GOT3 (cell line): ENCODE data around the gene LONP2.
"Not testable (repeated sequence)": the region's sequence is repeated elsewhere in the genome, so short reads cannot be mapped to it uniquely, and the experiment has no call there.

ENCODE experiments used
- DNase-seq: peaks from one replicate; lab custom pipeline; 2025; ENCODE audit warnings: mixed read lengths; lab: John Stamatoyannopoulos, UW

Gene LONP2

DNA sequence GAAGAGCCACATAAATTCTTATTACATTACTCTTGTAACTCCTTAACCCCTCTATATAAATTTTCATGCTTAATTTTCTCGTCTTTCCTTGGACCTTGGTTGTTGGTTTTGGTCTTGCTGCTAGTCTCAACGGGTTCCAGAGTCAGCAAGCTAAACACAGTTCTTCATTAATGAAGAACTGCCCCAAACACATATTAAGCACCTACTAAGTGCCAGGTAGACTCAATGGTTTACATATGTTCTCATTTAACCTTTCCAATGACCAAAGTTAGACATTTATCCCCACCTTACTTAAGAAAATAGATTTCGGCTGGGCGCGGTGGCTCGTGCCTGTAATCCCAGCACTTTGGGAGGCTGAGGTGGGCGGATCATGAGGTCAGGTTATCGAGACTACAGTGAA is 126.1 kb downstream of the LONP2 start:
- DNase-seq = no peak

DNA sequence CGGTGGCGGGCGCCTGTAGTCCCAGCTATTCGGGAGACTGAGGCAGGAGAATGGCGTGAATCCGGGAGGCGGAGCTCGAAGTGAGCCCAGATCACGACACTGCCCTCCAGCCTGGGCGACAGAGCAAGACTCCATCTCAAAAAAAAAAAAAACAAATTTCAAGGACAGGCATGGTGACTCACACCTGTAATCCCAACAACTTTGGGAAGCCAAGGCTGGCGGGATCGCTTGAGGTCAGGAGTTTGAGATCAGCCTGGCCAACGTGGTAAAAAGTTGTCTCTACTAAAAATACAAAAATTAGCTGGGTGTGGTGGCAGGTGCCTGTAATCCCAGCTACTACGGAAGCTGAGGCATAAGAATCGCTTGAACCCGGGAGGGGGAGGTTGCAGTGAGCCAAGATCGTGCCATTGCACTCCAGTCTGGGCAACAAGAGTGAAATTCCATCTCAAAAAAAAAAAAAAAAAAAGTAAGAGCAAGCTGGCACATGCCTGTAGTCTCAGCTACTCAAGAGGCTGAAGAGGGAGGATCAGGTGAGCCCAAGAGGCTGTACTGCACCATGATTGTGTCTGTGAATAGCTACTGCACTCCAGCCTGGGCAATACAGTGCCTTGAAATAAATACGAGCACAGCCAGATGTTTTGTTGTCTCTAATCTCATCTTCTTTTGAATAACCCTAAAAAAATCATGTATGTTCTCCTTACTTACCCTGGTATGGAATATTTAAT is 126.7 kb downstream of the LONP2 start:
- DNase-seq = not testable (repeated sequence)

DNA sequence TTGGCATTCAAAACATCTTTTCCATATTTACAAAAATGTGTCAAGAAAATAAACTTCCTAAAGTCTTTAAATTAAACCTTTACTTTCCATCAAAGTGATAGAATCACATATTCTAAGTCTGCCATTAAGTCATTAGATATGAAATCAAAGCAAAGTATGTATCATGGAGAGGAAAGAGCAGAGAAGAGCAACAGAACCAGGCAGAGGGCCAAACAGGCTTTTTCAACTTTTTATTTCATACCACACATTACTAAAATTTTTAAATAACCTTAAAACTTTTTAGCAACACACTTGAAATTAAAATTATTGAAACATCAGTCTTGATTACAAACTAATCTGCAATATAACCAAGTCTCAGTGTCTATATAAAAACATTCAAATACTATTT is 127.3 kb downstream of the LONP2 start:
- no peak for DNase-seq

DNA sequence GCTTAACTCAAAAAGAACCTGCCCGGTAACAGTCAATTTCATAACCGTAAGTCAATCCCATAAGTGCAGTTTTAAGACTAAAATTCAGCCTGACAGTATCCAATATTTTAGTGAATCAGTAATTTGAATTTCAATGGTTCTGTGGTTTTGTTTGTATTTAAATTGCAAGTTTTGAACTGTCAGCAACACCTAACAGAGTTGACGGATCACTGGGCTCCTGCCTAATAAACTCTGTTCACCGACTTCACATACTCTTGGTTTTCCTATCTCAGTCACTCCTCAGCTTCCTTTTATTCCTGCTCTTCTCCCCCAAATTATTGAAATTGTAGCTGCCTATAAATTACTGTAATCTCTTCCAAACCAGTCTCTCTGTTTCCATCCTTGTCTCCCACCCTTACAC is 128.6 kb downstream of the LONP2 start:
- no peak for DNase-seq

DNA sequence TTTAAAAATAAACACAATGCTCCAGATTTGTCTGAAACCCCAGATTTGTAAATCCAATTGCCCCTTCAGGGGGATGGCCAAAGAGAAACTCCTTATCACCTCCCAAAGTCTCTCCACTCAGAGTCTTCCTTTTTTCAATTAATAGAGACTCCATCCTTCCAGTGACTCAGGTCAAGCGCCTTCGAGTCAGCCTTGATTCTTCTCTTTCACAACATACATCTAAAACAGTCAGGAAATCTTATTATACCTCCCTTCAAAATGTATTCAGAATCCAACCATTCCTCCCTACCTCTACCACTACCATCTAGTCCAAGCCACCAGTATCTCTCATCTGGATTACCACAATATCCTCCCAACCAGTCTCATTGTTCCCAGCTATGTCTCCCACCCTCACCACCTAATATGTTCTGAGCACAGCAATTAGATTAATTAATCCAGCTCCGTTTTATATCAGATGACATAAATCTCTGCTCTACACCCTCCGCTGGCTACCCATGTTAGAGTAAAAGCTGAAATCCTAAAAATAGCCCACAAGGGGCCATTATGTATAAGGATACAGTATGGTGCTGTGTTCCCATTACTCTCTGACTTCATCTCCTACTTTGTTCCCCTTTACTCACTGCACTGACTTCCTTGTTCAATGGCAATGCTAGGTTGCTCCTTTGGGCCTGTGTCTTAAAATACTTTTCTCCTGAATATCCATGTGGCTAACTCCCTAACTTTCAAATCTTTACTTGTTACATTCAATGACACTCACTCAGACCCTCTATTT is 129.3 kb downstream of the LONP2 start:
- no peak for DNase-seq

DNA sequence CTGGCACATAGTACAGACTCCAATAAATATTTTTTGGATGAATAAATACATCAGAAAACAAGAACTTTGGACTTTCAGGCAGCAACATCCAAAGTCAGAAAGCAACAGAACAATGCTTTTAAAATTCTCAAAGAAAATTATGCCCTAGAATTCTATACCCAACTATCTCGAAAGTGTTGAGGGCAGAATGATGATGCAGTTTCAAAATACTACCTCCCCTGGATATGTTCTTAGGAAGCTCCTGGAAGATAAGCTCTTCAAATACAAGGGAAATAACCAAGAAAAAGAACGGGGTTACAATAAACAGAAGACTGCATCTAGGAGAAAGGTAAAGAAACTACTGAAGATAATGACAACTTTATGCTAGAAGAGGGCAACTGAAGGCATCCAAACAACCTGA is 130.2 kb downstream of the LONP2 start:
- DNase-seq = no peak

DNA sequence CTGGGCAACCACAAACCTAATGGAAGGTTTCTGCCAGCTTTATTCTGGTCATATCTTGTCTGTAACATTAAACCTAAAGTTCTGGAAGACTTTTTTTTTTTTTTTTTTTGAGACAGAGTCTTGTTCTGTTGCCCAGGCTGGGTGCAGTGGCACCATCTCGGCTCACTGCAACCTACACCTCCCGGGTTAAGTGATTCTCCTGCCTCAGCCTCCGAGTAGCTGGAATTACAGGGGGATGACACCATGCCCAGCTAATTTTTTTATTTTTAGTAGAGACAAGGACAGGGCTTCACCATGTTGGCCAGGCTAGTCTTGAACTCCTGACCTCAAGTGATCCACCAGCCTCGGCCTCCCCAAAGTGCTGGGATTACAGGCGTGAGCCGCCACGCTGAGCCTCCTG is 133.2 kb downstream of the LONP2 start:
- DNase-seq = not testable (repeated sequence)

DNA sequence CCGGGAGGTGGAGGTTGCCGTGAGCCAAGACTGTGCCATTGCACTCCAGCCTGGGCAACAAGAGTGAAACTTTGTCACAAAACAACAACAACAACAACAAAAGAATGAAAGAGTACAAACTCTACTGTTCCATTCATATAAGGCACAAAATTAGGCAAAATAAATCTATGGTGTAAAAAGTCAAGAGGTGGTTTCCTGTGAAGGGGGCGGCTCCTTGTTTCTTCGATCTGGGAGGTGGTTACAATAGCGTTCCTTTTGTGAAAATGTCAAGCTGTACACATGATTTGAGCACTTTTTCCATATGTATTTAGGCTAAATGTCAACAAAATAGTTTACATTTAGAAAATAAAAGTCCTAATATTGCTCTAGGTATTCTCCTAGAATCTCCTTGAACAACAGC is 134.2 kb downstream of the LONP2 start:
- no peak for DNase-seq

DNA sequence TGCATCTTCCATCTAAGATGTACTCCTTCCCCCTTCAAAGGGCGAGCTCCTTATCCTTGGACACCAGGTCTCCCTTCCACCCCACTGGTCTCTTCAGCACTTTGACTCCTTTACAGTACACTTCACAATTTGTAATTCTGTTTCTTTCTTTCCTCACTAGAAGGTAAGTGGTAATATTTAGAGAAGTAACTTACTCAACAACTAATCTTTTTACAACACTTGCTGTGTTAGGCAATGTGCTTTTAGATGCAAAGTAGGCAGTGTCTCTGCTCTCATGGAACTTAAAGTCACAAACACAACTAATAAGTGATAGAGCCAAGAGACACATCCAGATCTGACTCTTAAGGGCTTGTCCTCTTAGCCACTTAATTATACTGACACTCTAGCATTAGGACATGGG is 134.7 kb downstream of the LONP2 start:
- no peak for DNase-seq

DNA sequence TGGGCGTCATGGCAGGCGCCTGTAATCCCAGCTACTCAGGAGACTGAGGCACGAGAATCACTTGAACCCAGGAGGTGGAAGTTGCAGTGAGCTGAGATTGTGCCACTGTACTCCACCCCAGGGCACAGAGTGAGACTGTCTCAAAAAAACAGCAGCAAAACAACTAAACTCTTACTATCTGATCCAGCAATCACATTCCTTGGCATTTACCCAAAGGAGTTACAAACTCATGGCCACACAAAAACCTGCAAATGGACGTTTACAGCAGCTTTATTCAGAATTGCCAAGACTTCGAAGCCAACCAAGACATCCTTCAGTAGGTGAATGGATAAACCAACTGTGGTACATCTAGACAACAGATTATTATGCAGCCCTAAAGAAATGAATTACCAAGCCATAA is 137.1 kb downstream of the LONP2 start:
- no peak for DNase-seq

DNA sequence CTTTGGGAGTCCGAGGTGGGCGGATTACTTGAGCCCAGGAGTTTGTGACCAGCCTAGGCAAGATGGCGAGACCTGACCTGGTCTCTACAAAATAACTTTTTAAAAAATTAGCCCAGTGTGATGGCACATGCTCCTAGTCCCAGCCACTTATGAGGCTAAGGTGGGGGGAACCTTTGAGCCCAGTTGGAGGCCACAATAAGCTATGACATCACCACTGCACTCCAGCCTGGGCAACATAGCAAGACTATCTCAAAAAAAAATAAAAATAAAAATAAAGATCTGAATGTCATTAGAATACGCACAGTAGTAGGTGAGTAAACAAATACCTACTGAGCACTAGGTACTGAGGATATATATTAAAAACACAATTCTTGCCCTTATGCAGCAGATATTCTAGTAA is 138.0 kb downstream of the LONP2 start:
- no peak for DNase-seq

DNA sequence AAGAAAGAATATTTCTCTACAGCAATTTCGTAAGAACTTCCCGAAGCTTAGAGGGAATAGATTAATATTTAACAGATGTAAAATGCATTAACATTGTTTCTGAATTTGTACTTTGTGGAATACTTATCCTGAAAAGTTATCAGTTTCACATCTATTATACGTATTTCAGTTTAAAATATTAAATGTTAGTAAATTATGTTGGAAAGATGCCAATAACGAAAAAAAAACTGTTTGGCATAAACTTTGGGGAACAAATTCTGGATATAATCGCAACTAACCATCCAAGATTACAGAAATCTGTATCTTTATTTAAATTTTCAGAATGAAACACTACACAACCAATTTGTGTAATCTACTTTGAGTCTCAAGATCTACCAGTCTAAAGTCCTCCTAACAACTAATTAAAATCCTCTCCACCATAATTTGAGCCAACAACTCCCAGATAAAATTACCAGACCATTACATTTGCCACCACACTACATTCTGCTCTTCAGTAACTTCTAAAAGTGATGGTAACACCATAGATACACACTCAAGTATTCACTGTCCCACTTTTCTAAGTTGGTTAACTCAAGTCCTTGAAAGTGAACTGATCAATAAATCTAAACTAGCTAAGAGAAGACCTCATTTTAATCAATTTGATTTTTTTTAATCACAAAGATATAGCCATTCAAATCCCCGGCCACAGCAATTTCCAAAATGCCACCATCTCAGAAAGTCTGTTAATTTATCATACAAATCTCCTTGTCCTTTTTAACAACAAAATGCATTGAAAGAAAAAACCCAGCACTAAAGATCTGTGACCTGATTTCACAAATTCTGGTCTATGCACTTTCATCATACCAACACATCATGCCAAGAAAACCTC is 139.1 kb downstream of the LONP2 start:
- DNase-seq = no peak

DNA sequence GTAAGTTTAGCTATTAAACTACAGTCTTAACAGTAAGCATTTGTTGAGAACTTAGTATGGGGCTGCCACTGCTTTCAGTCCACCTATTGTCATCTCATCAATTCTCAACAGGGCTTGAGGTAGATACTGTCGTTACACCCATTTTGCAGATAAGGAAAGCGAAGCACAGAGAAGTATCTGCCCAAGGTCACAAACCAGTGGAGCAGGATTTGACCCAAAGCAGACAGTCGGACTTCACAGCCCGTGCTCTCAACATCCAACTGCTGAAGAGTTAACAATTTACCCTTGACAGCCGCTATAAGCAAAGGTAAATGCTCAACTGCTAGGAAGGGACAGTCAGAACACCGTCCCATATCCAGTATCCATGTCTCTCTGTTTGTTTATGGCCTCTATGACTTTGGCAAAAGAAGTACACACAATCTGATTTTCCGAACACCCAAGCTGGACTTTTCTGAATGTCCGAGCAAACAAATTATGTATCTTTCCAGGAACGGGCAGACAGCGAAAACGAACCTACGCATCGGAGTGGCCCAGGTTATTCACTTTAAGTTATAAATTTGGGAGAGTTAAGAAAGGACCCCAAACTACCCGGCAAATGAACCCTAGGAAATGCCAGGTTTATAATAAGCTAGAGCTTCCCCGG is 139.9 kb downstream of the LONP2 start:
- DNase-seq = no peak

DNA sequence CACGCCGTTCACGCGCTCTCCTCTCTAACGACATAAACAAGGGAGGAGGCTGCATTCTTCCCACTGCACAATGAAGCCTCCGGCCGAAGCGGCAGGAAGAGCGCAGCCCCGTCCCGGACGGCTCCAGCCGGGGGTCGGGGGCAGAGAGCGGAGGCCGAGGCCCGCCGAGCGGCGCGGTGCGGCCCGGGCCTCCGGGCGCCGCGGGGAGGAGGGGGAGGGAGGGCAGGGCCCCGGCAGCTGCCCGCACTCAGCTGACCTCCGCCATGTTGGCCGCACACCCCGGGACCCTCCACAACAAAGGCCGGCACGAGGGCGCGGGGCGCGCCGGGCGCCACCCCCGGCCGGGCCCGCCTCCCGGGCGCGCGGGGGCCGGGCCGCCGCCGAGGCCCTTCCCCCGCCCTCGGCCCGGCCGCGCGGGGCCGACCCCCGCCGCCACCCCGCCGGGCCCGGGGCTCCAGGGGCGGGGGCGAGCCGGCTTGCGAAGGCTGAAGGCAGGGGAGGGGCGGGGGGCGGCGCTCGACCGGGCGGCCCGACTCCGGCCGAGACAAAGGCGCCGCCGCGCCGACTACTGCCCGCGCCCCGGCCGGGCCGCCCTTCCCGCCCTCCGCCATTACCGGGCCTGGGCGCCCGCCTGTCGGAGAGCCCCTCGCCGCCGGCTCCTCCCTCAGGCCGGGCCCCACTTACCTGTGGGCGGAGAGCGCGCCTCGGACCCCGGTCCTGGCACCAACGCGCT is 140.6 kb downstream of the LONP2 start:
- DNase-seq = no peak

DNA sequence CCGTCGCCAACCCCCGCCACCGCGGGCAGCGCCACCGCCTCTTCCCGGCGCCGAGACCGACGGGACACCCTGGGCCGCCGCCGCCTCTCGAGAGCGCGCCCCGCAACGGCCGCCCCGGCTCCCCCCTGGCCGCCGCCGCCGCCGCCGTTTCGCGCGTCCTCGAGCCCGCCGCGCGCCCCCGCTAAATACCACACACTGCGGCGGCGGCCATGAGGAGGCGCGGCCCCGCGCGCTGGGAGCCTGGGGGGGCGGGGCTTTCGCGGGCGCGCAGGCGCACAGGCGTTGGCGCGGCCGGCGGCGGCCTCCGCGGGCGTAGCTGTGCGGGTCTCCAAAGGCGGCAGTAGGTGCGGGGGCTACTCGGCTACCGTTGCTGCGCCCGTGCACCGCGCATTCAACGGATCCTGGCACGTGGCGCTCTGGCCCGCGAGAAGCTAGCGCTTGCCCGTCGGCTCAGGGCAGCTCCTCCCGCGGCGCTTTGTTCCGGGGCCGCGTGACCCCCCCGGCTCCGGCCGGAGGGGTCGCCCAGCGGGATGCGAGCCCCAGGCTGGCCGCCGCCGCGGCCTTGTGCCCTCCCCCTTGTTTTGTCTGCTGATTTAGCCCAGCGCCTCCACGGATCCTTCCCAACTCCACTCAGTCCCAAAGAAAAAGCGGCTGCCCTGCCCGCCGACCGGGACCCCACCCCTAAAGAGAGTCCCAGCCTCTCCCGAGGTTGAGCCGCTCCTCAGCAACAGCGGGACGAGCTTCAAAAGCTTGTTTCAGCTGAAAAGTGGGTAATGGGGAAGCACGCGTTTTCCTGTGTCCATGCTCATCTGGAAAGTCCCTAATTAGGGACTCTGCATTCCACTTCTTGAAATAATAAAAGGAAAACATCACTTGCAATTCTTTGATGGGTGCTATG is 141.4 kb downstream of the LONP2 start, which contains the start of gene SIAH1:
Gene SIAH1, minus strand, starts transcription at position 161 of the 898 bp plus-strand sequence. CDS start 22,985 bp downstream, outside the sequence.
- DNase-seq = peak; percentile 77

DNA sequence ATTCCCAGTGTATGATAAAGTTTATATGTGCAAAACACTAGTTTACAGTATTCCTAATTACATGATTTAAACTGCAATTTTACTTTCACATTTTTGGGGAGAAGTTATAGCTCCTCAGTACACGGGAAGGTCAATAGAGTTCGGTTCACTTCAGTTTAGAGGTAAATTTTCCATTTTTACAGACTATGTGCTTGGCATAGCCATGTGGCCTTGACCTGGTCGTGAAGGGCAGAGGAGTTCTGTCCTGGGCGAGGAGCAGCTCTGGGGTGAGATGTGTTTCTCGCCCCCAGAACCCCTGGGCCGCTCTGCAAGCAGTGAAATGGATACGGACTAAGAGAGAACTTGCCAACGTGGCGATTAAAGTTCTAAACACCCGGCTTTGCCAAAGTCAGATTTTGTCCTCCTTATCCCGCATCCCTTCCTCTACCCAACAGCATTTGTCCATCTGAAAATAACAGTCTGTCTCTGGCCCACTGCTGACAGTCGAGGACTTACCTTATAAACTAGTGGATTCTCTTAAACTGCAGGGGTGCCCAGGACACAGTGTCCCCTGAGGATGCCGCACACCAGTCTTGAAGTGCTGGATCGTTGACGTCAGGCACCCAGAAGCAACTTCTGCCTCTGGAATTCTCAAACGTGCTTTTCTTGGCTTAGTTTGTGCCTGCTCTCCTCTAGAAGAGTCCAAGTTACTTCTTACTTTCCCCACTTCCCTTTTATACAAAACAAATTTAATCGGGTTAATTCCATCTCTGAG is 142.6 kb downstream of the LONP2 start:
- DNase-seq = no peak

DNA sequence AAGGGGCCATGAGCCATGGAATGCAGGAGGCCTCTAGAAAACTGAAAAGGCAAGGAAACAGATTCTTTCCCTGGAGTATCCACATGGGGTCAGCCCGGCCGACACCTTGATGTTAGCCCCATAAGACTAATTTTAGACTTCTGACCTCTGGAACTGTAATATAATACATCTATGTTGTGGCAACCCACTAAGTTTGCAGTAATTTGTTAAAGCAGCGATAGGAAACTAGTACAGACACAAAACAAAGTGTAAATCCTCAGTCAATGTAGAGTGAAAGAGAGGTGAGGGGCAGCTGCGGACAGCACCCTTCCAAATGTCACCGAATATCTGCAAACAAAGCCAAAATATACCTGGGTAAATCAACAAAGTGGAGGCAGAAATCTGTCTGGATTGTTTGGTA is 148.3 kb downstream of the LONP2 start:
- DNase-seq = no peak

DNA sequence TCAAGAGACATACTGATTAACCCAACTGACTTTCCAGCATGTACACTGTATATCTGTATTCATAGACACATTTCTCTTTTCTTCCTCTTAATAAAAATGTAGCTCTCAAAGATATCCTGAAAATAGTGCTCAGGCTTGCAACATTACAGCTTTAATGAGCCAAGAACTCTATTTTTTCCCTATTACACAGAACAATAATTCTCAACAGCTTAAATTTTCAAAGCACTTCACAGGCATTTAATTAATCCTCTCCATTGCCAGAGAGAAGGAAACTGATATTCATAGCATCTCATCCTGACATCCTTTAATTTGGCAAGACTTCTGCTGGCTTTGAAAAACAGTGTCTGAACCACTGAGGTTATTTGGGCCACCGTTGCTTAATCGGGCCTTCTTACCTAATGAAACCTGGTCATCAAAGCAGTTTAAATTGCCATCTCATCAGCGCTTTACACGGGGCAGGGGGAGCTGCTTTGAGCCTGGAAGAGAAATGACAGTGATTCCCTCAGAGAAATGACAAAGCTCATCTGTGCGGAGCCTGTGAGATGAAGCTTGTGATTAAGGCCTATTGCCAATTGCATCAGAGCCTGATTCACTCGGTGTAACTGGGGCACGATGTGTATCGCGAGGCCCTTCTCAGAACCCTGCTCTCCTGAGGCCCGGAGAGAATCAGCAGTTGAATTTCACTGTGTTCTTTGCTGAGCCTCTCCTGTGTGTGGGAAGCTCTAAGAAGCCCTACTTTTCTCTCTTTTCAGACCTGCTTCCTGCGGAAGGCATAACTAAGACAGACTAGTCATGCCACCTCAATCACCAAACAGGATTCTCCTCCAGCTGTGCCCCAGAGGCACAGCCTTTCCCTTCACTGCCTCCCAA is 149.6 kb downstream of the LONP2 start:
- peak; percentile 49 for DNase-seq

DNA sequence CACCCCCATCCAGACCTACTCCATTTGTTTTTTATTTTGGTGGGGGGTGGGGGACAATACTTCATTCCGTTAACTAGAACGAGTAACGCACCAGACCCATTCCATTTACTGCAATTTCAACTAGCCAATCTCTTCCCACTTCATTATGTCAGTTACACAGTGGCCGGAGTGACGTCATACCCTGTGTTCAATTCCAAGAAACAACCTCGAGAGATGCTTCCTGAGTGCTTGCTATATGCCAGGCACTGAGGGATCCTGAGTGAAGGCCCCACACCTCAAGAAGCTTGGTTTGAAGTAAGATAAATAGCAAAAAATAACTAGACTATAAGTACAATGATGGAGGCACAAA is 150.2 kb downstream of the LONP2 start:
- DNase-seq = no peak
